Aorta (tissue), 5 donors: ENCODE data around the gene SPIB. TPM values are rescaled to one million over a fixed set of nuclear protein-coding genes. Genes with fewer than 3 reads are reported as not detected.

ENCODE experiments used
- ATAC-seq: fragments of 200-7000 bp; cut with Tn5 transposase; one replicate; pipeline ENCODE4 v1.9.1; 2022; ENCODE audit warnings: moderate library complexity; ENCODE audit not compliant: low FRiP score
- DNase-seq, 2 donors: peaks; one replicate each; pipeline ENCODE4 v3.0.0-alpha.2; 2020
- H3K27ac ChIP-seq, 2 donors: one replicate each; pipeline ENCODE4 v1.5.1; 2013; ENCODE audit warnings: low read length in 2 of 2, mild to moderate bottlenecking in 2 of 2, moderate library complexity in 2 of 2, control low read depth in 1 of 2, inconsistent platforms in 1 of 2, low read depth in 1 of 2
- H3K27me3 ChIP-seq, 2 donors: one replicate each; pipeline ENCODE4 v1.6.1; 2013; ENCODE audit warnings: control low read depth in 1 of 2, low read length in 1 of 2, mild to moderate bottlenecking in 1 of 2, moderate library complexity in 1 of 2; ENCODE audit not compliant: insufficient read depth in 2 of 2, control insufficient read depth in 1 of 2
- H3K36me3 ChIP-seq, 2 donors: one replicate each; pipeline ENCODE4 v1.6.1; 2013; ENCODE audit warnings: control low read depth in 1 of 2, low read length in 1 of 2, mild to moderate bottlenecking in 1 of 2; ENCODE audit not compliant: insufficient read depth in 2 of 2, control insufficient read depth in 1 of 2
- H3K4me1 ChIP-seq, 2 donors: one replicate each; pipeline ENCODE4 v1.6.1; 2013; ENCODE audit warnings: low read length in 2 of 2, control low read depth in 1 of 2, mild to moderate bottlenecking in 1 of 2, moderate library complexity in 1 of 2; ENCODE audit not compliant: insufficient read depth in 2 of 2, control insufficient read depth in 1 of 2
- H3K4me3 ChIP-seq, 2 donors: one replicate each; pipeline ENCODE4 v1.5.1; 2013; ENCODE audit warnings: low read length in 2 of 2, control low read depth in 1 of 2, mild to moderate bottlenecking in 1 of 2
- H3K9me3 ChIP-seq: one replicate; pipeline ENCODE4 v1.6.1; 2013; ENCODE audit warnings: mild to moderate bottlenecking, low read length; ENCODE audit not compliant: control insufficient read depth
- WGBS, 2 donors: extraction: QIAGEN DNeasy Blood & Tissue Kit; methylation state at CpG; one replicate each; pipeline ENCODE4 v1.1.7; 2013; 5-methylcytosine and 5-hydroxymethylcytosine counted together
- intact Hi-C, 2 donors: fragments of 100-400 bp; cut with DNase I; formaldehyde crosslinking; loops; one replicate each; pipeline versions ENCODE4 v1.14.2 to v1.15.0; 2022
- polyA plus RNA-seq, 2 donors: library from polyadenylated mRNA; stranded (reverse); fragments of 200-250 nt; gene quantifications; one replicate each; pipeline ENCODE4 v1.2.3, GENCODE V29; 2013
- total RNA-seq, 2 donors: library from RNA; stranded (reverse); fragmentation: NEBNext Ultra II Directional; extraction: Animal tissue kit (Norgen Biotek cat#: 25700); gene quantifications; one replicate each; pipeline ENCODE4 v1.2.1, GENCODE V29; 2021
- donor health status: healthy with polysubstance abuse.
- donor health status: Bipolar disorder and iron deficiency.
- donor health status: DM: no; HTN: no; CAD: no.
- donor health status: DM: no; HTN: no; CAD: no.
- donor health status: DM: yes; HTN: yes; CAD: no.

Gene SPIB
- total and polyA plus RNA-seq, 4 donors: 0.05 to 5.1 (median 0.55) TPM

DNA sequence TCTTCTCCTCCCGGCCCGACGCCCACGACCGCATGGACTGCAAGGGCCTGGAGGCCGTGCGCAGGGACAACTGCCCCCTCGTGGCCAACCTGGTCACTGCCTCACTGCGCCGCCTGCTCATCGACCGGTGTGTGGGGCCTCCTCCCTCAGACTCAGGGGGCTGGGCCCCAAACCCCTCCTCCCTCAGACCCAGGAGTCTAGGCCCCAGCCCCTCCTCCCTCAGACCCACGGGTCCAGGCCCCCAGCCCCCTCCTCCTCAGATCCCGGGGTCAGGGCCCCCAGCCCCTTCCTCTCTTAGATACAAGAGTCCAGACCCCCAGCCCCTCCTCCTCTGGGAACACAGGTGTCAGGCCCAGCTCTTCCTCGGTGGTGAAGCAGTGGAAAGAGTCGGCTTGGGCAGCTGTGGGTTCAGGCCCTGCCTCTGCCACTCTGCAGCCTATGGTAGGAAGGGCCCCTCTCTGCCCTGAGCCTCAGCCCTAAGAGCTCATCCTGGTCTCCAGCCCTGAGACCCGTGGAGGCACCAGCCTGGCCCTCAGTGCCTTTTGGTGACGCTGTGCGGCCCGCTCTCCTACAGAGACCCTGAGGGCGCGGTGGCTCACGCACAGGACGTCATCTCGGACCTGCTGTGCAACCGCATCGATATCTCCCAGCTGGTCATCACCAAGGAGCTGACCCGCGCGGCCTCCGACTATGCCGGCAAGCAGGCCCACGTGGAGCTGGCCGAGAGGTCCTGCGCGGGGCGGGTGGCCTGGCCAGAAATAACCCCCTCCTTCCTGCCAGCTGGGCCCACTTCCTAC lies 3.7 kb upstream of the SPIB start:
- H3K27me3 ChIP-seq: no peaks in the 10 kb centered on the region
- ATAC-seq (peak; percentile 70), DNase-seq (peak; percentile 85 to 94)
- WGBS, 2 donors: 55 to 57% methylated on average over 32 to 37 of the region's 37 CpGs
- H3K4me1 ChIP-seq: no peaks in the 10 kb centered on the region
- no peaks in the 10 kb centered on the region for H3K9me3 ChIP-seq
- no peak overlapping the region for H3K4me3 ChIP-seq
- no peak overlapping the region for H3K27ac ChIP-seq
- H3K36me3 ChIP-seq: no peaks in the 10 kb centered on the region
- intact Hi-C loops: loop anchor here (2.0 kb wide), 3 partner anchors 46 to 58 kb away; no protein-coding TSS in a partner anchor

DNA sequence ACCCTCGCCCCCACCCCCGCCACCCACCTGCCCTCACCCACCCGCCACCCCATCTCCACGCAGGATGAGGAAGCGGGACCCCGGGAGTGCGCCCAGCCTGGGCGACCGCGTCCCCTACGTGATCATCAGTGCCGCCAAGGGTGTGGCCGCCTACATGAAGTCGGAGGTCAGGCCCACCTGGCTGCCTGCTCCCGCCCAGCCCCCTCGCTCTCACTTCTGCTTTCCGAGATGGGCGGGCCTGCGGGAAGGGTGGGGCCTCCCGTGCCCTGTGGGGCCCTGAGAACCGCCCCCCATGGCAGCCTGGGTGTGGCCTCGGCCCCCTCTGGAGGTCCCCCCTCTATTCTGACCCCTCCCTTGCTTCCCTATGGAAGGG lies 3.1 kb upstream of the SPIB start:
- intact Hi-C loops: loop anchor here (2.0 kb wide), 3 partner anchors 47 to 59 kb away; no protein-coding TSS in a partner anchor
- Histone ChIP-seq H3K36me3 (no peaks in the 10 kb centered on the region), H3K27me3 (no peaks in the 10 kb centered on the region), H3K27ac (no peak overlapping the region), H3K9me3 (no peaks in the 10 kb centered on the region), H3K4me1 (no peaks in the 10 kb centered on the region), H3K4me3 (no peak overlapping the region)
- no peak for ATAC-seq
- 91% methylated on average over 20 to 22 of the region's 22 CpGs for WGBS, 2 donors
- DNase-seq: no peak

DNA sequence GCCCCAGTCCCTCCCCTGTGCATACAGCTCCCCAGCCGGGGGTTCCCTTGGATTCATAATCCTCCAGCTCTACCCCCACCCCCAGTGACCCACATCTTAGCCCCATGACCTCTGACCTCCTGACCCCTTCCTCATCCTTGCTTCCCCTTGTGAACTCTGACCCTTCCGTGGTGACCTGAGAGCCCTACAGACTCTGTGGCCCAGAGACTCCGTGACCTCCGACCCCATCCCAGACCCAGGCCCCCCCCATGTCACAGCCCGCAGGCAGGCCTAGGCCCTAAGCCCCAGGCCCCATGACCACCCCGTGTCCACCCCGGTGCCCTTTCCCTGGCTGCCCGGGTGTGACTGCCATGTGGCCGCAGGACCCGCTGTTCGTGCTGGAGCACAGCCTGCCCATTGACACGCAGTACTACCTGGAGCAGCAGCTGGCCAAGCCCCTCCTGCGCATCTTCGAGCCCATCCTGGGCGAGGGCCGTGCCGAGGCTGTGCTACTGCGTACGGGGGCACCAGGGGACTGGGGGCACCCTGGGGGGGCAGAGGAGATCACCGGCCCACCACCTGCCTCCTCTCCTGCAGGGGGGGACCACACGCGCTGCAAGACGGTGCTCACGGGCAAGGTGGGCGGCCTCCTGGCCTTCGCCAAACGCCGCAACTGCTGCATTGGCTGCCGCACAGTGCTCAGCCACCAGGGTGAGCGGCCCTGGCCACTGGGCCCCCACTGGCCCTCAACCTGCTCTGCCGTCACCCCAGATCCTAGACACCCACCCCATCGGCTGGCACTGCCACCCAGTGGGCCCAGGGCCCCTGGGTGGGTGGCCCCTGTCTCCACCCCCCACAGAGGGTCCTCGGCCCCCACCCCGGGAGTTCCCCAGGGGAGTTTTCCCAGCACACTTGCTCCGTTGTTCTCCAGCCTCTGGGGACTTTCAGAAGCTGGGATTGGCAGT lies 2.4 kb upstream of the SPIB start:
- Histone ChIP-seq H3K4me3 (no peak overlapping the region), H3K36me3 (no peaks in the 10 kb centered on the region), H3K4me1 (no peaks in the 10 kb centered on the region), H3K27me3 (no peaks in the 10 kb centered on the region), H3K9me3 (no peaks in the 10 kb centered on the region), H3K27ac (no peak overlapping the region)
- ATAC-seq: no peak
- no peak for DNase-seq
- WGBS, 2 donors: 84 to 88% methylated on average over 32 to 35 of the region's 35 CpGs
- intact Hi-C loops: no loop called here

DNA sequence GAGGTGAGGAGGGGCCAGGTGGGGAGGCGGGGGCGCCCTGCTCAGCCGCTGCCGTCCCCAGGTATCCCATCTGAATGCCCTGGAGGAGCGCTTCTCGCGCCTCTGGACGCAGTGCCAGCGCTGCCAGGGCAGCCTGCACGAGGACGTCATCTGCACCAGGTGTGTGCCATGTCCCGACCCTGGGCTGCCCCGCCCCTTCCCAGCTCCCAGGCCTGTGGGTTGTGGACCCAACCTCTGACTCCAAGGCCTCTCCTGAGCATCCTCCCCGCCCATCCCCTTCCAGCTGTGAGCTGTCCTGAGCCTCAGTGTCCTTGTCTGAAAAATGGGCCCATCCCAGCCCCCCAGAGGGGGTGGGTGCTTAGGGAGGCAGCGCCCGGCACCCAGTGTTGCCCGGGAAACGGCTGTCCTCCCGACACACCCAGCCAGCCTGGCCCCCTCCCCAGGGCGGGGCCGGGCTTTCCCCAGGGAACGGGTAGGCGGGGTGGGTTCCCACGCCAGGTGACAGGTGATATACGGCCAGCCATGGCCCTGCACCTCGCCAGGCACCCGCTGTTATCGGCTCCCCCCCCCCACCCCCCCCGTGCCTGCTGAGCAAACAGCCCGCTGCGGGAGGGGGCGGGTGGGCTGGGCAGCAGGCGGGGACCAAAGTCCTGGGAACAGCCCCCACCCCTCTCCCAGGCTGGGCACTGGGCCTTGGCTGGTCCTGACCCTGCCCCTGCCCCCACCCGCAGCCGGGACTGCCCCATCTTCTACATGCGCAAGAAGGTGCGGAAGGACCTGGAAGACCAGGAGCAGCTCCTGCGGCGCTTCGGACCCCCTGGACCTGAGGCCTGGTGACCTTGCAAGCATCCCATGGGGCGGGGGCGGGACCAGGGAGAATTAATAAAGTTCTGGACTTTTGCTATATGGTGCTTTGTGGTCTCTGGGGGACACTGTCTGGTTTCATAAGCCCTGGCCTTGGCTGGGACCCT lies 1.3 kb upstream of the SPIB start:
- ATAC-seq (no peak), DNase-seq (no peak)
- H3K36me3 ChIP-seq: no peaks in the 10 kb centered on the region
- H3K4me1 ChIP-seq: no peaks in the 10 kb centered on the region
- 66 to 67% methylated on average over 36 to 42 of the region's 42 CpGs for WGBS, 2 donors
- H3K27me3 ChIP-seq: no peaks in the 10 kb centered on the region
- intact Hi-C loops: no loop called here
- H3K4me3 ChIP-seq: no peak overlapping the region
- H3K27ac ChIP-seq: no peak overlapping the region
- H3K9me3 ChIP-seq: no peaks in the 10 kb centered on the region

DNA sequence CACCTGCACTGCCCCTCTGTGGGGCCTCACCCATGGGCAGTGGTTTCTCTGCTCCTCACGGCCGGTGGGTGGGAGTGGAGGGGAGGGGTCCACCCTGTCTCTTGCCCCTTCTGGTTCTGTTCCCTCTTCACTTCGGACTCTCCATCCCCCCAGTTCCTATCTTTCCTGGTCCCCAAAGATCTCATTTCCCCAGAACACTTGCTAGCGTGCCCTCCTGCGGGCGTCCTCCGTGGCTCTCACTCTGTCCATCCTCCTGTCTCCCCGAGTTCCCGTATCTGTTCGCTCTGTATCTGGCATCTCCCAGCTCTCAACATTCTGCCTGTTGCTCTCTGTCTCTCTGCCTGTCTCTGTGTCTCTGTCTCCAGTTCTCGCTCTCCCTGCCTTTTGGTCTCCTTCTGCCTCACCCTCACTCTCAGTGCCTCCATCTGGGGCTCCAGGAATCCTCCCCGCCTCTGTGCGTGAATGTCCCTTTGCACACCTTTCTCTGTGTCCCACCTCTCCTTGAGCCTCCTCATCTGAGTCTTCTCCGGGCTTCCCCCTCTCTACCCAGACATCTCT lies 363 bp downstream of the SPIB start:
- ATAC-seq (no peak), DNase-seq (no peak)
- Histone ChIP-seq H3K9me3 (no peaks in the 10 kb centered on the region), H3K4me3 (no peak overlapping the region), H3K27me3 (no peaks in the 10 kb centered on the region), H3K27ac (no peak overlapping the region), H3K36me3 (no peaks in the 10 kb centered on the region), H3K4me1 (no peaks in the 10 kb centered on the region)
- 13 to 14% methylated on average over 14 of the region's 14 CpGs for whole genome bisulfite sequencing, 2 donors
- intact Hi-C loops: no loop called here

DNA sequence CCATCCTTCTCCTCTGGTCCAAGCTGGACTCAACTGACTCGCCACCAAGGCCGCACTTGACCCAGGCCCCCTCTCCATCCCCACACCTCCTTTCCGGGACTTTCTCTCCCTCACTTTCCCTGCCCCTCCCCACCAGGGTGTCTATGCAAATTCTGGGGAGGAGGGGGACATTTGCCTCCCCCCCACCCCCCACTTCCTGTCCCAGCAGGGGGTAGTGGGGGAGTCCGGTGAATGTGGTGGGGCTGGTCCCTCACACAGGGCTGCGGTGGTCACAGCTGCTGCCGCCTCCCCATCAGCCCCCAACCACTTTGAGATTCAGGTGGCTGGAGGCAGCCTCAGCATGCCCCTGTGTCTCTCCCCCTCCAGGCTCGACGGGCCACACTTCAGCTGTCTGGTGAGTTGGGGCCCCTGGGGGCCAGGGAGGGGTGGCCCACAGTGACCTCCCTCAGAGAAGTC lies 870 bp downstream of the SPIB start:
- Histone ChIP-seq H3K27me3 (no peaks in the 10 kb centered on the region), H3K27ac (no peak overlapping the region), H3K4me1 (no peaks in the 10 kb centered on the region), H3K4me3 (no peak overlapping the region), H3K9me3 (no peaks in the 10 kb centered on the region), H3K36me3 (no peaks in the 10 kb centered on the region)
- DNase-seq: no peak
- 36 to 37% methylated on average over 8 of the region's 8 CpGs for WGBS, 2 donors
- intact Hi-C loops: no loop called here
- no peak for ATAC-seq

DNA sequence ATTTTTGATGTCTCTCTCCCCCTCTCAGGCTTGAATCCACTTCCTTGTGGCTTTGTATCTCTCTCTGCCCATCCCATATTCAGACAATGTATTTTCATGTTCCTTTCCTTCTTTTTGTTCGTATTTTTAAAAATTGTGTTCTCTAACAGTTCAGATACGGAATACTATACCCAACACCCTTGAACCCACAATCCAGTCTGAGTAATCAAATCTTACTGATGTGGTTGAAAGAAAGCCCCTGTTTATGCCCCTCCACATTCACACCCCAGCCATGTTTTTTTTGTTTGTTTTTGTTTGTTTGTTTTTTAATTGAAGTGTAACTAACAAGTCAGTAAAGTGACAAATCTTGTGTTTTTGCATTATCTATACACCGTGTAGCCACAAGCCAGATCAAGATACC lies 1.4 kb downstream of the SPIB start:
- H3K4me1 ChIP-seq: no peaks in the 10 kb centered on the region
- ATAC-seq: no peak
- WGBS, 2 donors: 43 to 47% methylated on average over 3 of the region's 3 CpGs
- DNase-seq: no peak
- no peaks in the 10 kb centered on the region for H3K9me3 ChIP-seq
- H3K4me3 ChIP-seq: no peak overlapping the region
- intact Hi-C loops: no loop called here
- H3K36me3 ChIP-seq: no peaks in the 10 kb centered on the region
- no peak overlapping the region for H3K27ac ChIP-seq
- no peaks in the 10 kb centered on the region for H3K27me3 ChIP-seq

DNA sequence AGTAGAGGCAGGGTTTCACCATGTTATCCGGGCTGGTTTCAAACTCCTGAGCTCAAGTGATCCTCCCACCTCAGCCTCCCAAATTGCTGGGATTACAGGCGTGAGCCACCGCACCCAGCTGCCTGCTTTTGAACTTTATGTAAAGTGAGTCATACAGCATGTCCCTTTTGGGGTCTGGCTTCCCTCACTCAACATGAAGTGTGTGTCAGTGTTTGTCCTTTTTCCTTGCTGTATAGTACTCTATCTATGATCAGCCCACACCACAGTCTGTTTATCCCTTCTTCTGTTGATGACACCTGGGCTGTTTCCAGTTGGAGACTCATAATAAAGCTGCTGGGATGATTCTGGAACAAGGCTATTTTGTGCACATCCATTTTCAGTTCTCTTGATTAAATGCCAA lies 2.1 kb downstream of the SPIB start:
- DNase-seq (no peak), ATAC-seq (no peak)
- no peak overlapping the region for H3K4me3 ChIP-seq
- H3K27ac ChIP-seq: no peak overlapping the region
- H3K4me1 ChIP-seq: no peaks in the 10 kb centered on the region
- H3K36me3 ChIP-seq: no peaks in the 10 kb centered on the region
- no peaks in the 10 kb centered on the region for H3K27me3 ChIP-seq
- H3K9me3 ChIP-seq: no peaks in the 10 kb centered on the region
- WGBS, 2 donors: 65 to 80% methylated on average over 3 of the region's 3 CpGs
- intact Hi-C loops: no loop called here
